PC-3 (cell line): ENCODE data around the gene SLC1A7. TPM values are rescaled to one million over a fixed set of nuclear protein-coding genes. Genes with fewer than 3 reads are reported as not detected.
"Not testable (repeated sequence)": the region's sequence is repeated elsewhere in the genome, so short reads cannot be mapped to it uniquely, and the experiment has no call there.

Source experiments
- ATAC-seq: fragments of 200-7000 bp; cut with Tn5 transposase; 2 replicates; pipeline ENCODE4 v1.9.1; 2020; ENCODE audit warnings: mild to moderate bottlenecking, moderate library complexity
- BruUV-seq: library from RNA; stranded (reverse); fragments of 400-500 nt; replicated peaks from 2 replicates; lab custom pipeline; 2021; lab: Mats Ljungman, UMichigan
- CTCF ChIA-PET: fragments of 300-600 bp; sonication (Branson Sonifier 250); formaldehyde crosslinking; loops from one replicate; lab custom pipeline; 2022; ENCODE audit warnings: antibody characterized with exemption; lab: Charles Lee
- POLR2A ChIA-PET: fragments of 300-600 bp; sonication (Branson Sonifier 250); formaldehyde crosslinking; loops from one replicate; lab custom pipeline; 2022; ENCODE audit warnings: antibody characterized with exemption; ENCODE audit not compliant: unreplicated experiment; lab: Charles Lee
- DNase-seq: peaks from one replicate; pipeline ENCODE4 v3.0.0-alpha.2; 2015
- H2AFZ ChIP-seq: fragments of 300-600 bp; sonication (generic); 2 replicates; pipeline ENCODE4 v1.6.0; 2016; ENCODE audit warnings: antibody characterized with exemption, low read length
- H3F3A ChIP-seq: fragments of 300-600 bp; sonication (generic); one replicate; pipeline ENCODE4 v1.6.0; 2017; ENCODE audit warnings: antibody characterized with exemption, low read length, control low read depth, mild to moderate bottlenecking; ENCODE audit not compliant: unreplicated experiment
- H3K27ac ChIP-seq: fragments of 300-600 bp; sonication (generic); 2 replicates; pipeline ENCODE4 v1.5.1; 2016; ENCODE audit warnings: mild to moderate bottlenecking, low read length
- H3K27me3 ChIP-seq: fragments of 300-600 bp; sonication (generic); 2 replicates; pipeline ENCODE4 v1.6.1; 2016; ENCODE audit warnings: low read length, mixed read lengths
- H3K36me3 ChIP-seq: fragments of 300-600 bp; sonication (generic); 2 replicates; pipeline ENCODE4 v1.6.1; 2016; ENCODE audit warnings: low read depth, mixed run types, low read length, mixed read lengths
- H3K4me1 ChIP-seq: fragments of 300-600 bp; sonication (generic); 2 replicates; pipeline ENCODE4 v1.5.1; 2016; ENCODE audit warnings: low read length; ENCODE audit not compliant: insufficient read depth
- H3K4me2 ChIP-seq: fragments of 300-600 bp; sonication (generic); 2 replicates; pipeline ENCODE4 v1.6.0; 2016; ENCODE audit warnings: low read length
- H3K4me3 ChIP-seq: fragments of 300-600 bp; sonication (generic); 2 replicates; pipeline ENCODE4 v1.5.1; 2016; ENCODE audit warnings: mild to moderate bottlenecking, low read length, mixed read lengths
- H3K79me2 ChIP-seq: fragments of 300-600 bp; sonication (generic); 2 replicates; pipeline ENCODE4 v1.6.1; 2017; ENCODE audit warnings: low read length, mixed read lengths
- H3K9ac ChIP-seq: fragments of 300-600 bp; sonication (generic); 2 replicates; pipeline ENCODE4 v1.6.0; 2016; ENCODE audit warnings: mild to moderate bottlenecking, low read length
- H3K9me2 ChIP-seq: fragments of 300-600 bp; sonication (generic); replicated peaks from 2 replicates; pipeline ENCODE4 v1.6.1; 2016; ENCODE audit warnings: mixed run types, low read length, mixed read lengths
- H3K9me3 ChIP-seq: fragments of 300-600 bp; sonication (generic); 2 replicates; pipeline ENCODE4 v1.6.1; 2016; ENCODE audit warnings: low read length, mixed read lengths
- H4K20me1 ChIP-seq: fragments of 300-600 bp; sonication (generic); 2 replicates; pipeline ENCODE4 v1.6.1; 2016; ENCODE audit warnings: low read length, mixed read lengths
- CTCF ChIP-seq: fragments of 300-600 bp; sonication (generic); conservative IDR thresholded peaks from 2 replicates; pipeline ENCODE4 v1.5.1; 2017; ENCODE audit warnings: antibody characterized with exemption, low read depth, mild to moderate bottlenecking, low read length
- EZH2 ChIP-seq: fragments of 300-600 bp; sonication (generic); IDR thresholded peaks from one replicate; pipeline ENCODE4 v1.6.1; 2017; ENCODE audit warnings: antibody characterized with exemption, mild to moderate bottlenecking, low read length; ENCODE audit not compliant: unreplicated experiment
- EZH2phosphoT487 ChIP-seq: fragments of 300-600 bp; sonication (generic); IDR thresholded peaks from 2 replicates; pipeline ENCODE4 v1.6.1; 2018; ENCODE audit warnings: mild to moderate bottlenecking, antibody characterized with exemption, low read length, borderline replicate concordance
- intact Hi-C: fragments of 100-400 bp; cut with micrococcal nuclease; formaldehyde crosslinking; loops from 2 replicates; pipeline ENCODE4 v1.9.0; 2023
- total RNA-seq: library from RNA; depleted of rRNA; stranded (reverse); fragments of >200 nt; gene quantifications from 2 replicates; pipeline ENCODE4 v1.2.3, GENCODE V29; 2014

SLC1A7 gene
- total RNA-seq, 1 experiment from 2014 or later: 0.26 TPM

DNA sequence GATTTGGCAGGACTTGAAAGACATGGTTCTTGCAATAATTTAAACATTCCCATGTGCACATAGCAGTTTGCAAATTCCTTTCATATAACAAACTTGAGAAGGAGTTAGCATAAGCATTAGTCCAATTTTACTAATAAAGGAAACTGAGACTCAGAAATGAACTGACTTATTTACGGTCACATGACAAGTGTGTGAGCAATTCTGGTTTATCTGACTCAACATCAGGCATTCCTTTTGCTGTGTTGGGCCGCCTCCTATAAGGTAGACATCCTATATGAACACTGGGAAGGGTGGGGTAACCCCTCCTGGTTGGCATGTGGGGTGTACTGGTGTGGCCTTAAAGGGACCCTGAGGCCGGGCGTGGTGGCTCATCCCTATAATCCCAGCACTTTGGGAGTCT, 45.7 kb upstream of the SLC1A7 start:
- no TSS peak for BruUV-seq
- DNase-seq (peak; percentile 58), ATAC-seq (peak; percentile 55)
- no peaks in the 10 kb centered on the region for H3K79me2 ChIP-seq
- H4K20me1 ChIP-seq: no peaks in the 10 kb centered on the region
- no peak overlapping the region for H2AFZ ChIP-seq
- TF ChIP-seq EZH2phosphoT487: no peak
- no peak for TF ChIP-seq CTCF
- no peak for TF ChIP-seq EZH2
- no peaks in the 10 kb centered on the region for H3K36me3 ChIP-seq
- no peaks in the 10 kb centered on the region for H3K9me3 ChIP-seq
- no peak overlapping the region for H3K4me3 ChIP-seq
- CTCF ChIA-PET: no interaction called here
- no peaks in the 10 kb centered on the region for H3F3A ChIP-seq
- H3K27me3 ChIP-seq: no peaks in the 10 kb centered on the region
- peaks cover 21% of the 10 kb centered on the region for H3K4me1 ChIP-seq
- no peak overlapping the region for H3K27ac ChIP-seq
- H3K9me2 ChIP-seq: no peaks in the 10 kb centered on the region
- intact Hi-C loops: loop anchor here (5.0 to 10.0 kb wide), 2 partner anchors 173 to 266 kb away; partner anchors contain the start of gene ECHDC2
- peak overlapping the region; percentile 19; the same call in 1 of the 2 replicates for H3K4me2 ChIP-seq
- POLR2A ChIA-PET: no interaction called here
- no peak overlapping the region for H3K9ac ChIP-seq

DNA sequence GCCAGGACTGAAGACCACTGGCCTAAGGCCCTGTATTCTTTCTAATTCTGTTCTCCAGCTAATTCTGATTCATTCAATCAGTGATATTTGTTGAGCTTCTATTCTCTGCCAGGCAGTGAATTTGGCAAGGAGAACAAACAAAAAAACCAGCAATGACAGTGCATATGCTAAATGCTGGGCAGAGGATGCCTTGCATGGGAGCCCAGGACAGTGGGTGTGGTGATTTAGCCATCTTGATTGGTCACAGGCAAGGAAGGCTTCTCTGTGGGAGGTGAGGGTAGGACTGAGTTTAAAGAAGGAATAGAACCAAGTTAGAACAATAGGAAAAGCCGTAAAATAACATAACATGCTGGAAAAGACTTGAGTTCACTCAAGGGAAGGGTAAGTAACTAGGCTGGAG, 45.0 kb upstream of the SLC1A7 start:
- H3K27me3 ChIP-seq: no peaks in the 10 kb centered on the region
- TF ChIP-seq EZH2phosphoT487: no peak
- no peak for TF ChIP-seq EZH2
- no peak for TF ChIP-seq CTCF
- peaks cover 23% of the 10 kb centered on the region for H3K4me1 ChIP-seq
- no peaks in the 10 kb centered on the region for H4K20me1 ChIP-seq
- DNase-seq (peak; percentile 20), ATAC-seq (no peak)
- H3K4me2 ChIP-seq: no peak overlapping the region
- no peaks in the 10 kb centered on the region for H3K9me2 ChIP-seq
- intact Hi-C loops: loop anchor here (5.0 to 10.0 kb wide), 2 partner anchors 173 to 265 kb away; partner anchors contain the start of gene ECHDC2
- no peaks in the 10 kb centered on the region for H3K36me3 ChIP-seq
- no peak overlapping the region for H3K9ac ChIP-seq
- no peak overlapping the region for H2AFZ ChIP-seq
- ChIA-PET CTCF (no interaction called here), POLR2A (no interaction called here)
- H3K79me2 ChIP-seq: no peaks in the 10 kb centered on the region
- H3F3A ChIP-seq: no peaks in the 10 kb centered on the region
- no TSS peak for BruUV-seq
- no peaks in the 10 kb centered on the region for H3K9me3 ChIP-seq
- no peak overlapping the region for H3K4me3 ChIP-seq
- no peak overlapping the region for H3K27ac ChIP-seq

- TF ChIP-seq CTCF (peak; percentile 30; the same call in 1 of the 2 replicates), EZH2 (no peak)
- ChIA-PET CTCF (no interaction called here), POLR2A (no interaction called here)
- Histone ChIP-seq H3K4me1 (peaks cover 32% of the 10 kb centered on the region), H4K20me1 (no peaks in the 10 kb centered on the region), H3K36me3 (no peaks in the 10 kb centered on the region), H3K27ac (no peak overlapping the region), H3K27me3 (no peaks in the 10 kb centered on the region), H3K79me2 (no peaks in the 10 kb centered on the region), H3K4me3 (no peak overlapping the region), H3K9me3 (no peaks in the 10 kb centered on the region), H3K9me2 (no peaks in the 10 kb centered on the region), H3K4me2 (no peak overlapping the region), H2AFZ (no peak overlapping the region), H3F3A (no peaks in the 10 kb centered on the region), H3K9ac (no peak overlapping the region)
- DNase-seq (peak; percentile 34), ATAC-seq (no peak)
- intact Hi-C loops: loop anchor here (5.0 to 10.0 kb wide), 2 partner anchors 172 to 264 kb away; partner anchors contain the start of gene ECHDC2
- BruUV-seq: no TSS peak
Observed at GRCh38 chr1:53186533-53186932, 44.1 kb upstream of the SLC1A7 start.

- H2AFZ ChIP-seq, H3K27ac ChIP-seq, ATAC-seq, H3K9ac ChIP-seq, H3K4me3 ChIP-seq, DNase-seq, H3K9me3 ChIP-seq, H3K27me3 ChIP-seq, H3K9me2 ChIP-seq, H4K20me1 ChIP-seq, H3K36me3 ChIP-seq, H3F3A ChIP-seq, H3K79me2 ChIP-seq, H3K4me2 ChIP-seq, BruUV-seq, POLR2A ChIA-PET: not testable (repeated sequence)
- intact Hi-C loops: loop anchor here (5.0 to 10.0 kb wide), 2 partner anchors 171 to 264 kb away; partner anchors contain the start of gene ECHDC2
- CTCF ChIA-PET: interaction anchor here (0.6 kb wide), 1 partner anchor 361 kb away, joined by 4 read pairs; no protein-coding TSS in a partner anchor
- peaks cover 32% of the 10 kb centered on the region for H3K4me1 ChIP-seq
Observed at GRCh38 chr1:53185955-53186297, 43.5 kb upstream of the SLC1A7 start.
